Type B pancreatic cell (in vitro differentiated cells): ENCODE measurements around the gene PTPN23. TPM values are rescaled to one million over a fixed set of nuclear protein-coding genes. Genes with fewer than 3 reads are reported as not detected.

Source experiments
- DNase-seq: peaks from one replicate; pipeline ENCODE4 v3.0.0; 2021; ENCODE audit warnings: mixed read lengths; ENCODE audit not compliant: unreplicated experiment; ENCODE audit errors: extremely low spot score
- H3K27ac Mint-ChIP-seq: 2 replicates; pipeline ENCODE4 v1.8.0; 2021; ENCODE audit warnings: mild to moderate bottlenecking, mixed read lengths
- H3K27me3 Mint-ChIP-seq: 2 replicates; pipeline ENCODE4 v1.8.0; 2021; ENCODE audit warnings: mixed read lengths
- H3K36me3 Mint-ChIP-seq: 2 replicates; pipeline ENCODE4 v1.8.0; 2021; ENCODE audit warnings: mixed read lengths
- H3K4me1 Mint-ChIP-seq: one replicate; pipeline ENCODE4 v1.8.0; 2021; ENCODE audit warnings: mixed read lengths; ENCODE audit not compliant: unreplicated experiment
- H3K4me3 Mint-ChIP-seq: 2 replicates; pipeline ENCODE4 v1.8.0; 2021; ENCODE audit warnings: mild to moderate bottlenecking, mixed read lengths
- H3K9me3 Mint-ChIP-seq: 2 replicates; pipeline ENCODE4 v1.8.0; 2021; ENCODE audit warnings: mixed read lengths
- CTCF ChIP-seq: fragments of 200-600 bp; sonication (generic); conservative IDR thresholded peaks from 2 replicates; pipeline ENCODE4 v1.5.0; 2021; ENCODE audit warnings: antibody characterized with exemption, mild to moderate bottlenecking
- total RNA-seq: library from RNA; stranded (reverse); gene quantifications from 2 replicates; pipeline ENCODE4 v1.2.1, GENCODE V29; 2021; ENCODE audit warnings: low replicate concordance

PTPN23 gene
- total RNA-seq, 1 donor from 2014 or later: 52.5 TPM

GRCh38 chr3:47420044-47420430, 39.2 kb downstream of the PTPN23 start:
- Mint-ChIP-seq H3K4me3 (no peak overlapping the region), H3K4me1 (peaks cover 7% of the 10 kb centered on the region), H3K27me3 (no peaks in the 10 kb centered on the region), H3K36me3 (peaks cover 15% of the 10 kb centered on the region), H3K9me3 (no peaks in the 10 kb centered on the region), H3K27ac (no peak overlapping the region)
- DNase-seq: no peak
- no peak for TF ChIP-seq CTCF

- peak overlapping the region; percentile 74 for H3K4me3 Mint-ChIP-seq
- H3K9me3 Mint-ChIP-seq: no peaks in the 10 kb centered on the region
- TF ChIP-seq CTCF: peak; percentile 95
- peaks cover 18% of the 10 kb centered on the region for H3K36me3 Mint-ChIP-seq
- no peaks in the 10 kb centered on the region for H3K27me3 Mint-ChIP-seq
- peak; percentile 89 for DNase-seq
- peaks cover 7% of the 10 kb centered on the region for H3K4me1 Mint-ChIP-seq
- peak overlapping the region; percentile 93 for H3K27ac Mint-ChIP-seq
Measured at GRCh38 chr3:47420511-47421484, 40.0 kb downstream of the PTPN23 start.

- no peak for TF ChIP-seq CTCF
- H3K36me3 Mint-ChIP-seq: peaks cover 14% of the 10 kb centered on the region
- H3K27ac Mint-ChIP-seq: no peak overlapping the region
- no peak for DNase-seq
- H3K4me3 Mint-ChIP-seq: no peak overlapping the region
- no peaks in the 10 kb centered on the region for H3K9me3 Mint-ChIP-seq
- no peaks in the 10 kb centered on the region for H3K27me3 Mint-ChIP-seq
- H3K4me1 Mint-ChIP-seq: peaks cover 7% of the 10 kb centered on the region
Measured at GRCh38 chr3:47421741-47422649, 41.2 kb downstream of the PTPN23 start.

GRCh38 chr3:47422743-47423142, 41.9 kb downstream of the PTPN23 start:
- peaks cover 14% of the 10 kb centered on the region for H3K36me3 Mint-ChIP-seq
- no peak overlapping the region for H3K4me3 Mint-ChIP-seq
- H3K4me1 Mint-ChIP-seq: peaks cover 7% of the 10 kb centered on the region
- DNase-seq: no peak
- no peaks in the 10 kb centered on the region for H3K9me3 Mint-ChIP-seq
- TF ChIP-seq CTCF: no peak
- H3K27ac Mint-ChIP-seq: no peak overlapping the region
- no peaks in the 10 kb centered on the region for H3K27me3 Mint-ChIP-seq

GRCh38 chr3:47423548-47424145, 42.8 kb downstream of the PTPN23 start:
- no peak for TF ChIP-seq CTCF
- no peaks in the 10 kb centered on the region for H3K9me3 Mint-ChIP-seq
- H3K36me3 Mint-ChIP-seq: peaks cover 14% of the 10 kb centered on the region
- H3K4me3 Mint-ChIP-seq: no peak overlapping the region
- DNase-seq: no peak
- H3K27ac Mint-ChIP-seq: no peak overlapping the region
- no peaks in the 10 kb centered on the region for H3K27me3 Mint-ChIP-seq
- H3K4me1 Mint-ChIP-seq: peaks cover 7% of the 10 kb centered on the region
